GM21367 (cell line): ENCODE results near the gene CDYL2.
"Not testable (repeated sequence)": the region's sequence is repeated elsewhere in the genome, so short reads cannot be mapped to it uniquely, and the experiment has no call there.

Experiments
- ATAC-seq: cut with Tn5 transposase; IDR thresholded peaks from one replicate; pipeline ENCODE4 v1.9.1; 2021; ENCODE audit not compliant: unreplicated experiment

CDYL2 gene

GRCh38 chr16:80751167-80751566 is 53.2 kb downstream of the CDYL2 start:
- no peak for ATAC-seq

GRCh38 chr16:80746231-80746630 is 58.2 kb downstream of the CDYL2 start:
- ATAC-seq, result no peak

GRCh38 chr16:80744856-80745255 is 59.5 kb downstream of the CDYL2 start:
- ATAC-seq, result no peak

GRCh38 chr16:80743772-80744171 is 60.6 kb downstream of the CDYL2 start:
- ATAC-seq, result no peak

- no peak for ATAC-seq
Measured at GRCh38 chr16:80743273-80743672, 61.1 kb downstream of the CDYL2 start.

- ATAC-seq, result no peak
Measured at GRCh38 chr16:80742331-80742730, 62.1 kb downstream of the CDYL2 start.

GRCh38 chr16:80741724-80742123 is 62.7 kb downstream of the CDYL2 start:
- no peak for ATAC-seq

- ATAC-seq, result no peak
Measured at GRCh38 chr16:80739523-80739922, 64.9 kb downstream of the CDYL2 start.

GRCh38 chr16:80738521-80738920 is 65.9 kb downstream of the CDYL2 start:
- no peak for ATAC-seq

GRCh38 chr16:80735846-80736245 is 68.6 kb downstream of the CDYL2 start:
- no peak for ATAC-seq

GRCh38 chr16:80733407-80733806 is 71.0 kb downstream of the CDYL2 start:
- ATAC-seq, result no peak

GRCh38 chr16:80731915-80732314 is 72.5 kb downstream of the CDYL2 start:
- no peak for ATAC-seq

GRCh38 chr16:80727066-80727763 is 77.2 kb downstream of the CDYL2 start:
- ATAC-seq, result not testable (repeated sequence)

- ATAC-seq, result no peak
Measured at GRCh38 chr16:80725566-80726162, 78.7 kb downstream of the CDYL2 start.

- ATAC-seq, result no peak
Measured at GRCh38 chr16:80723981-80724380, 80.4 kb downstream of the CDYL2 start.

GRCh38 chr16:80723091-80723490 is 81.3 kb downstream of the CDYL2 start:
- no peak for ATAC-seq

- ATAC-seq, result no peak
Measured at GRCh38 chr16:80720804-80721371, 83.5 kb downstream of the CDYL2 start.

GRCh38 chr16:80719573-80719972 is 84.8 kb downstream of the CDYL2 start:
- ATAC-seq, result no peak

- ATAC-seq, result no peak
Measured at GRCh38 chr16:80718480-80719220, 85.7 kb downstream of the CDYL2 start.

GRCh38 chr16:80717611-80718010 is 86.8 kb downstream of the CDYL2 start:
- no peak for ATAC-seq

- no peak for ATAC-seq
Measured at GRCh38 chr16:80716564-80717139, 87.7 kb downstream of the CDYL2 start.
